Tibial nerve (tissue), 4 donors: ENCODE measurements around the gene ST6GALNAC3.

Experiments used
- CTCF ChIP-seq, 5 experiments: fragments of 200-600 bp in 3 of 5; fragments of 450-650 bp in 2 of 5; sonication (generic) in 3 of 5; IDR thresholded peaks; one replicate each; pipeline ENCODE4 v1.5.1; 2016 to 2019; ENCODE audit warnings: antibody characterized with exemption in 5 of 5, mild to moderate bottlenecking in 3 of 5, moderate library complexity in 2 of 5
- EP300 ChIP-seq, 2 donors: sonication (generic); formaldehyde crosslinking; IDR thresholded peaks; one replicate each; pipeline ENCODE4 v1.6.1; 2017; ENCODE audit warnings: antibody characterized with exemption in 2 of 2, mild to moderate bottlenecking in 1 of 2

GRCh38 chr1:76260279-76260678, 185.7 kb downstream of the ST6GALNAC3 start:
- TF ChIP-seq CTCF (IDR thresholded peaks at IDR 0.05): no peak
- no peak for TF ChIP-seq EP300 (IDR thresholded peaks at IDR 0.05)
